Tibial nerve (tissue), 4 donors: ENCODE data around the gene ANO9. TPM values are rescaled to one million over a fixed set of nuclear protein-coding genes. Genes with fewer than 3 reads are reported as not detected.

Experiments used
- DNase-seq, 2 donors: peaks; one replicate each; pipeline ENCODE4 v3.0.0-alpha.2; 2019; ENCODE audit warnings: low spot score in 2 of 2
- H3K27ac ChIP-seq, 4 donors: fragments of 200-600 bp; sonication (generic) in 3 of 4; one replicate each; pipeline ENCODE4 v1.5.1; 2017 to 2019; ENCODE audit warnings: mild to moderate bottlenecking in 1 of 4
- H3K27me3 ChIP-seq, 2 donors: fragments of 200-600 bp; sonication (generic) in 1 of 2; one replicate each; pipeline versions ENCODE4 v1.5.1 to v1.6.0; 2017 to 2019
- H3K36me3 ChIP-seq, 3 donors: fragments of 200-600 bp; sonication (generic); one replicate each; pipeline ENCODE4 v1.5.1; 2018 to 2019
- H3K4me1 ChIP-seq, 4 donors: fragments of 200-600 bp; sonication (generic) in 3 of 4; one replicate each; pipeline ENCODE4 v1.5.1; 2017 to 2019
- H3K4me3 ChIP-seq, 4 donors: fragments of 200-600 bp; sonication (generic) in 3 of 4; one replicate each; pipeline ENCODE4 v1.5.1; 2017 to 2019; ENCODE audit warnings: mild to moderate bottlenecking in 1 of 4, moderate library complexity in 1 of 4
- H3K9me3 ChIP-seq, 4 donors: fragments of 200-600 bp; sonication (generic) in 3 of 4; one replicate each; pipeline ENCODE4 v1.5.1; 2017 to 2019
- EP300 ChIP-seq, 2 donors: sonication (generic); formaldehyde crosslinking; IDR thresholded peaks; one replicate each; pipeline ENCODE4 v1.6.1; 2017; ENCODE audit warnings: antibody characterized with exemption in 2 of 2, mild to moderate bottlenecking in 1 of 2
- POLR2A ChIP-seq, 2 donors: fragments of 450-650 bp; IDR thresholded peaks; one replicate each; pipeline ENCODE4 v1.6.1; 2017; ENCODE audit warnings: antibody characterized with exemption in 2 of 2, mild to moderate bottlenecking in 2 of 2, moderate library complexity in 2 of 2
- WGBS, 2 donors: methylation state at CpG; one replicate each; pipeline ENCODE4 v1.1.5; 2018; 5-methylcytosine and 5-hydroxymethylcytosine counted together
- total RNA-seq, 4 donors: library from RNA; depleted of rRNA; stranded (reverse); fragments of >200 nt; gene quantifications; one replicate each; pipeline ENCODE4 v1.1.0, GENCODE V29; 2016
- TF ChIP-seq, protein P1 (sequence below), 5 experiments: fragments of 200-600 bp in 3 of 5; fragments of 450-650 bp in 2 of 5; sonication (generic) in 3 of 5; IDR thresholded peaks; one replicate each; pipeline ENCODE4 v1.5.1; 2016 to 2019; ENCODE audit warnings: antibody characterized with exemption in 5 of 5, mild to moderate bottlenecking in 3 of 5, moderate library complexity in 2 of 5

The ANO9 gene
- total RNA-seq, 4 donors from 2014 or later: 0.78 to 0.90 (median 0.87) TPM; not detected in 1

DNA sequence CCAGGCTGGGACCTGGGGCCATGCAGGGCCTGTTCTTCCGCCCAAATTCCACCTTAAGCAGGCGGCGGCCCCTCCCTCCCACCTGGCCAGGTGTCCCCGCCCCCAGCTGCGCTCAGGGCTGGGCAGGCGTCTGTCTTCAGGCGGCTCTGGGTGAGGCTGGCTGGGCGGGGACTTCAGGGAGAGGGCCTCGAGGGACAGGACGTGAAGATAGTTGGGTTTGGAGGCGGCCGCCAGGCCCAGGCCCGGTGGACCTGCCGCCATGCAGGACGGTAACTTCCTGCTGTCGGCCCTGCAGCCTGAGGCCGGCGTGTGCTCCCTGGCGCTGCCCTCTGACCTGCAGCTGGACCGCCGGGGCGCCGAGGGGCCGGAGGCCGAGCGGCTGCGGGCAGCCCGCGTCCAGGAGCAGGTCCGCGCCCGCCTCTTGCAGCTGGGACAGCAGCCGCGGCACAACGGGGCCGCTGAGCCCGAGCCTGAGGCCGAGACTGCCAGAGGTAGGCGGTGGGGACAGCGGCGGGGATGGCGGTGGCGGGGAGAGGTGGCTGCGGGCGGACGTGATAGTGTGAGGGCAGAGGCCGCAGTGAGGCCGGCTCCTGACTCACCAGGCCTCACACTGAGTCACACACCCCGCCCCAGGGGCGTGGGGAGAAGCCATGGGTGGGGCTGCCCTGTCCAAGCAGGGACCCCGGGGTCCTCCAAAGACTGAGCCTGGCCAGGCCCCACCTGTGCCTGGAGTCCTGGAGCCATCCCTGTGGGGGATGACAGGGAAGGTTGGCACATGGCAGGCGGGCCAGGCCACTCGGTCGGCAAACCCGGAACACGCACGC lies 47.6 kb downstream of the ANO9 start, which contains the start of gene PKP3:
TSS of gene PKP3 (plus strand) at position 176 of the 824 bp plus-strand sequence. CDS start at position 260, 84 bp downstream.
- Histone ChIP-seq H3K36me3 (no peaks in the 10 kb centered on the region), H3K27ac (peak within 1 kb of the TSS in 2 of 4 donors; percentile 21 to 81), H3K4me3 (peak within 1 kb of the TSS in 2 of 4 donors; percentile 29 to 30), H3K9me3 (no peaks in the 10 kb centered on the region), H3K27me3 (peaks cover 0 to 25% of the 10 kb centered on the region in 2 donors), H3K4me1 (peaks cover 0 to 35% (median 8%) of the 10 kb centered on the region in 4 donors)
- DNase-seq: no peak
- TF ChIP-seq, protein P1, sequence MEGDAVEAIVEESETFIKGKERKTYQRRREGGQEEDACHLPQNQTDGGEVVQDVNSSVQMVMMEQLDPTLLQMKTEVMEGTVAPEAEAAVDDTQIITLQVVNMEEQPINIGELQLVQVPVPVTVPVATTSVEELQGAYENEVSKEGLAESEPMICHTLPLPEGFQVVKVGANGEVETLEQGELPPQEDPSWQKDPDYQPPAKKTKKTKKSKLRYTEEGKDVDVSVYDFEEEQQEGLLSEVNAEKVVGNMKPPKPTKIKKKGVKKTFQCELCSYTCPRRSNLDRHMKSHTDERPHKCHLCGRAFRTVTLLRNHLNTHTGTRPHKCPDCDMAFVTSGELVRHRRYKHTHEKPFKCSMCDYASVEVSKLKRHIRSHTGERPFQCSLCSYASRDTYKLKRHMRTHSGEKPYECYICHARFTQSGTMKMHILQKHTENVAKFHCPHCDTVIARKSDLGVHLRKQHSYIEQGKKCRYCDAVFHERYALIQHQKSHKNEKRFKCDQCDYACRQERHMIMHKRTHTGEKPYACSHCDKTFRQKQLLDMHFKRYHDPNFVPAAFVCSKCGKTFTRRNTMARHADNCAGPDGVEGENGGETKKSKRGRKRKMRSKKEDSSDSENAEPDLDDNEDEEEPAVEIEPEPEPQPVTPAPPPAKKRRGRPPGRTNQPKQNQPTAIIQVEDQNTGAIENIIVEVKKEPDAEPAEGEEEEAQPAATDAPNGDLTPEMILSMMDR (IDR thresholded peaks at IDR 0.05): no peak
- no peak for TF ChIP-seq EP300 (IDR thresholded peaks at IDR 0.05)
- TF ChIP-seq POLR2A (IDR thresholded peaks at IDR 0.05): no peak
- WGBS, 2 donors: 47 to 60% methylated on average over 42 to 57 of the region's 57 CpGs

DNA sequence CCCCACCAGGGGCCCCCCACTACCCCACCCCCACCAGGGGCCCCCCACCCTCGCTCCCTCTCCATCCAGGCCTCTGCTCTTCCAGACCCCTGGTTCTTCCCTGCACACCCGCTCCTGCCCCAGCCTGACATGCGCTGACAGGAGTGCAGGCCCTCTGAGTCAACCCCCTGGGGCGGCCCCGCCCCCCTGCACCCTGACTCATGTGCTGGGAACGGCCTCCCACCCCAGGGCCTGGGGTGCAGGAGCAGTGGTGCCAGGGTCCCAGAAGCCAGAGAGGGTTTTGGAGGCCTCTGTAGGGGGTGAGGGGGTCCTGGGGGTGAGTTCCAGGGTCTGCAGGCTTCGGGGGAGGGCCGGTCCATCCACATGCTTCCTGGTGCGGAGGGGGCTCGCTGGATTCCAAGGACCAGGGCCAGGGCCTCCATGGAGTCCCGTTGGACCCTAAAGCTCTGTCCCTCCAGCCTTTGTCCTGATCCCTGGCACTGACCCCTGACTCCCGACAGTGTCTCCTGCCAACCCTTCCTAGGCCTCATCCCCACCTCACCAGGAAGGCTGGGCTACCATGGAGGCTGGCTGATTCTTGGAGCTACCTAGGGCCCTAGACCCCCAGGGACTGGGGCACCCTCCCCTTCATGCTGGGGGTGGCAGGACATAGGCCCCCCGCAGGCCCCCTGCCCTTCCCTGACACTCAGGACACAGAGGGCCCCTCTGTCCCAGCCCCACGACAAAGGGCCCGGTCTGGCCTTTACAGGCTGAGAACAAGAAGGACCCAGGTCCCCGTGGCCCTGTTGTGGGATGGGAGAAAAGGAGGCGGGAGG lies 48.4 kb downstream of the ANO9 start:
- Histone ChIP-seq H3K36me3 (no peaks in the 10 kb centered on the region), H3K4me1 (peaks cover 0 to 35% (median 8%) of the 10 kb centered on the region in 4 donors), H3K27me3 (peaks cover 0 to 25% of the 10 kb centered on the region in 2 donors), H3K4me3 (peak overlapping the region in 1 of 4 donors; percentile 30), H3K9me3 (no peaks in the 10 kb centered on the region), H3K27ac (peak overlapping the region in 2 of 4 donors; percentile 21 to 81)
- 54 to 70% methylated on average over 10 to 16 of the region's 17 CpGs for WGBS, 2 donors
- no peak for TF ChIP-seq POLR2A (IDR thresholded peaks at IDR 0.05)
- no peak for TF ChIP-seq EP300 (IDR thresholded peaks at IDR 0.05)
- TF ChIP-seq, protein P1 (IDR thresholded peaks at IDR 0.05): no peak
- no peak for DNase-seq

DNA sequence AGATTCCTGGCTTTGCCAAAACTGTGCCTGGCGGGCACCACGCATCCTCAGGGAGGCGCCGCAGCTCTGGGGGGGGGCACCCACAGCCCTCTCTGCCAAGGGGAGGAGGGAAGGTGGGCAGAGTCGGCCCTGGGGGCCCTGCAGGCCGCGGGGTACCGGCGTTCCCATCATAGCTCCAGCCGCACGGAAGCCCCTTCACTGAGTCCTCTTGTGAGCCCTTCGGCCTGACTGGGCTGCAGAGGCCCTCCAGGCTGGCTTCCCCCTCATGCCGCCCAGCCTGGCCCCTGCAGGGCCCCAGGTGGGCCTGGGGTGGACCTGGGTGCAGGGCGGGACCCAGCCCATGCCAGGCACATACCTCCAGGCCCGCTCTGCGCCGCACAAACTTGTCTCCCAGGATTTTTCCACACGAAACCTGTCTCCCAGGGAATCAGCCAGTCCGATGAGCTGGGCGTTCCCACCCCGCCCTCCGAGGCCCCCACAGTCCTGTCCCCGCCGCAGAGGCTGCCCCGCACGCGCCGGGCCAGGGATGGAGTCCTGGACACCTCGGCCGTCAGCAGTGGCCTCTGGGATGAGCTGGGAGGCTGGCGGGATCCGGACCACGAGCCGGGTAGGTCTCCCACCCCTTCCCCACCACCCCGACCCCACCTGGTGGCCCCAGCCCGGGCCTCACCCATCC lies 49.6 kb downstream of the ANO9 start:
- Histone ChIP-seq H3K27me3 (peaks cover 0 to 22% of the 10 kb centered on the region in 2 donors), H3K4me1 (peaks cover 0 to 31% (median 8%) of the 10 kb centered on the region in 4 donors), H3K4me3 (no peak overlapping the region), H3K9me3 (no peaks in the 10 kb centered on the region), H3K27ac (no peak overlapping the region), H3K36me3 (no peaks in the 10 kb centered on the region)
- WGBS, 2 donors: 77 to 90% methylated on average over 22 to 23 of the region's 36 CpGs
- TF ChIP-seq POLR2A (IDR thresholded peaks at IDR 0.05): no peak
- TF ChIP-seq, protein P1 (IDR thresholded peaks at IDR 0.05): no peak
- TF ChIP-seq EP300 (IDR thresholded peaks at IDR 0.05): no peak
- no peak for DNase-seq

DNA sequence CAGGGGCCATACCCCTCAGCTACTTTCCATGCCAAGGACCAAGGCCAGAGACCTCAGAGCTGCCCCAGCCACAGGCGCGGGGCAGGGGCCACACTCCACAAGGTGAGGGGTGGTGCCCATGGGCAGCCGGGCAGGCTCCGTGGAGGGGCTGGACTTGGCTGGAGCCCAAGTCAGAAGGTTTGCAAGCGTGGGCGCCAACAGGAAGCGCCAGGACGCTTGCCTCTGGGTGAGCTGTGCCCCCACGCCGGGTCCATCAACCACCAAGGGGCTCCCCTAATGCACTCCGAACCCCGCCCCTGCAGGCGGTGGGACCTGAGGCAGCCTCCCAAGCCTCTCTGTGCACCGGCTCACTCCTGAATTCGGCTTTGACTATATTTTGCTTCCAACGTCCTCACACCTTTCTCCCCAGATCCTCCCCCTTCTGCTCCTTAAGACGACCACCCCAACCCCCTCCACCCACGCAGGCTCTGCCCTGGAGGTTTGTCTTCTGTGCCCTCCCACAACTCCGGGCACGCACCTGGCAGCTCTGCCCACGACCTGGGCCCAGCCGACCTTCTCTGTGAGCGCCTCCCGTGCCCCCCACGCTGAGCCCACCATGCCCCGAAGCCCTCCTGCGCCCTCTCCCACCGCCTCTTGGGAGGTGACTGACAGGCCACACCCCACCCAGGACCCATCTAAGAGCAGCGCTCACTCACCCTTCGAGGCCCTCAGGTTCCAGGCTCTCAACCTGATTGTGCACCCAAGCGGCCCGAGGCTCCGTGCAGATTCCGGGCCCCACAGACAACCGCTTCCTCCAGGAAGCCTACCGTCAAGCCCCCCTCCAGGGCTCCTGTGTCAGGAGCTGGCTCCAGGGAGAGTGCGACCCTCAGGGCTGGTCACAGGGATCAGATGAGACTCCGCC lies 50.4 kb downstream of the ANO9 start:
- peaks cover 0 to 8% (median 0%) of the 10 kb centered on the region in 4 donors for H3K9me3 ChIP-seq
- TF ChIP-seq, protein P1 (IDR thresholded peaks at IDR 0.05): no peak
- TF ChIP-seq POLR2A (IDR thresholded peaks at IDR 0.05) (no peak), EP300 (IDR thresholded peaks at IDR 0.05) (no peak)
- no peak overlapping the region for H3K4me3 ChIP-seq
- 72 to 77% methylated on average over 27 to 34 of the region's 38 CpGs for WGBS, 2 donors
- H3K27ac ChIP-seq: no peak overlapping the region
- peaks cover 0 to 22% of the 10 kb centered on the region in 2 donors for H3K27me3 ChIP-seq
- H3K4me1 ChIP-seq: peaks cover 0 to 23% (median 4%) of the 10 kb centered on the region in 4 donors
- no peaks in the 10 kb centered on the region for H3K36me3 ChIP-seq
- DNase-seq: no peak
